ENCODE results near the gene C1orf226.

- TF ChIP-seq CTCF (IDR thresholded peaks at IDR 0.05) (no peak), ZFX (IDR thresholded peaks at IDR 0.05; ENCODE audit: borderline replicate concordance) (no peak)
These were observed 1.6 kb downstream of the C1orf226 start for GRCh38 chr1:162383091-162383490.

All from 22Rv1 (cell line).